Natural killer cell (primary cell): ENCODE measurements around the gene TMC2. TPM values are rescaled to one million over a fixed set of nuclear protein-coding genes. Genes with fewer than 3 reads are reported as not detected.

ENCODE experiments used
- ATAC-seq, 3 donors: fragments of 150-1000 bp in 2 of 3; fragments of 200-7000 bp in 1 of 3; cut with Tn5 transposase; 1 replicate in 1 of 3; 2 replicates in 2 of 3; pipeline ENCODE4 v1.10.0; 2021; ENCODE audit warnings: mild to moderate bottlenecking in 2 of 3, moderate library complexity in 2 of 3
- DNase-seq, 2 donors: peaks; one replicate each; pipeline versions ENCODE4 v3.0.0 to v3.0.0-alpha.2; 2013 to 2021; ENCODE audit warnings: mixed read lengths in 1 of 2
- H3K27ac ChIP-seq: one replicate; pipeline ENCODE4 v1.5.1; 2013; ENCODE audit warnings: mild to moderate bottlenecking, low read length
- H3K27me3 ChIP-seq: one replicate; pipeline ENCODE4 v1.6.1; 2013; ENCODE audit warnings: low read length; ENCODE audit not compliant: control insufficient read depth, insufficient read depth
- H3K36me3 ChIP-seq: one replicate; pipeline ENCODE4 v1.6.1; 2013; ENCODE audit warnings: low read length; ENCODE audit not compliant: control insufficient read depth, insufficient read depth
- H3K4me1 ChIP-seq: one replicate; pipeline ENCODE4 v1.6.1; 2013; ENCODE audit warnings: low read length; ENCODE audit not compliant: control insufficient read depth, insufficient read depth
- H3K4me3 ChIP-seq: one replicate; pipeline ENCODE4 v1.5.1; 2013; ENCODE audit warnings: low read length
- H3K9me3 ChIP-seq: one replicate; pipeline ENCODE4 v1.6.1; 2013; ENCODE audit warnings: low read length; ENCODE audit not compliant: control insufficient read depth, insufficient read depth
- H3K27ac Mint-ChIP-seq, 2 donors: one replicate each; pipeline ENCODE4 v1.8.0; 2022; ENCODE audit warnings: mild to moderate bottlenecking in 2 of 2, mixed read lengths in 2 of 2, moderate library complexity in 1 of 2
- H3K27me3 Mint-ChIP-seq, 2 donors: one replicate each; pipeline ENCODE4 v1.8.0; 2022; ENCODE audit warnings: low read depth in 2 of 2, mixed read lengths in 2 of 2
- H3K36me3 Mint-ChIP-seq: one replicate; pipeline ENCODE4 v1.8.0; 2022; ENCODE audit warnings: mixed read lengths
- H3K4me1 Mint-ChIP-seq, 2 donors: one replicate each; pipeline ENCODE4 v1.8.0; 2022; ENCODE audit warnings: mixed read lengths in 2 of 2
- H3K4me3 Mint-ChIP-seq: one replicate; pipeline ENCODE4 v1.8.0; 2022; ENCODE audit warnings: mild to moderate bottlenecking, moderate library complexity, mixed read lengths
- H3K9me3 Mint-ChIP-seq, 2 donors: one replicate each; pipeline ENCODE4 v1.8.0; 2022; ENCODE audit warnings: mixed read lengths in 2 of 2
- WGBS: methylation state at CpG from one replicate; pipeline ENCODE4 v1.1.7; 2013; ENCODE audit warnings: missing lambda C conversion rate; ENCODE audit not compliant: insufficient coverage; 5-methylcytosine and 5-hydroxymethylcytosine counted together
- intact Hi-C: fragments of 100-400 bp; cut with micrococcal nuclease; formaldehyde crosslinking; loops from one replicate; pipeline ENCODE4 v1.14.2; 2022
- total RNA-seq, 4 donors: library from RNA; stranded (reverse); fragments of 120-200 nt in 1 of 4; gene quantifications; one replicate each; pipeline versions ENCODE4 v1.2.3 to v1.2.4, GENCODE V29; 2013 to 2022
- TF ChIP-seq, protein P1 (sequence below): fragments of 200-600 bp; IDR thresholded peaks from one replicate; pipeline ENCODE4 v1.8.0; 2022; ENCODE audit warnings: antibody characterized with exemption

TMC2 gene
- total RNA-seq, 3 donors from 2014 or later (not counting 1 experiment from before 2014, with no cell fraction given) = 0.94 to 1.3 TPM; not detected in 1

GRCh38 chr20:2533118-2533517 is 3.3 kb upstream of the TMC2 start:
- intact Hi-C loops = no loop called here
- H3K27ac Mint-ChIP-seq = no peak overlapping the region
- ATAC-seq (no peak), DNase-seq (no peak)
- Histone ChIP-seq H3K36me3 (no peaks in the 10 kb centered on the region), H3K9me3 (no peaks in the 10 kb centered on the region), H3K4me1 (no peaks in the 10 kb centered on the region), H3K27ac (no peak overlapping the region), H3K4me3 (no peak overlapping the region), H3K27me3 (no peaks in the 10 kb centered on the region)
- TF ChIP-seq, protein P1, sequence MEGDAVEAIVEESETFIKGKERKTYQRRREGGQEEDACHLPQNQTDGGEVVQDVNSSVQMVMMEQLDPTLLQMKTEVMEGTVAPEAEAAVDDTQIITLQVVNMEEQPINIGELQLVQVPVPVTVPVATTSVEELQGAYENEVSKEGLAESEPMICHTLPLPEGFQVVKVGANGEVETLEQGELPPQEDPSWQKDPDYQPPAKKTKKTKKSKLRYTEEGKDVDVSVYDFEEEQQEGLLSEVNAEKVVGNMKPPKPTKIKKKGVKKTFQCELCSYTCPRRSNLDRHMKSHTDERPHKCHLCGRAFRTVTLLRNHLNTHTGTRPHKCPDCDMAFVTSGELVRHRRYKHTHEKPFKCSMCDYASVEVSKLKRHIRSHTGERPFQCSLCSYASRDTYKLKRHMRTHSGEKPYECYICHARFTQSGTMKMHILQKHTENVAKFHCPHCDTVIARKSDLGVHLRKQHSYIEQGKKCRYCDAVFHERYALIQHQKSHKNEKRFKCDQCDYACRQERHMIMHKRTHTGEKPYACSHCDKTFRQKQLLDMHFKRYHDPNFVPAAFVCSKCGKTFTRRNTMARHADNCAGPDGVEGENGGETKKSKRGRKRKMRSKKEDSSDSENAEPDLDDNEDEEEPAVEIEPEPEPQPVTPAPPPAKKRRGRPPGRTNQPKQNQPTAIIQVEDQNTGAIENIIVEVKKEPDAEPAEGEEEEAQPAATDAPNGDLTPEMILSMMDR = no peak
- H3K27me3 Mint-ChIP-seq = peaks cover 10% of the 10 kb centered on the region in 2 donors
- H3K4me3 Mint-ChIP-seq = no peak overlapping the region
- no peaks in the 10 kb centered on the region for H3K9me3 Mint-ChIP-seq
- 90% methylated on average over 8 of the region's 8 CpGs for WGBS
- peaks cover 8 to 9% of the 10 kb centered on the region in 2 donors for H3K4me1 Mint-ChIP-seq
- H3K36me3 Mint-ChIP-seq = no peaks in the 10 kb centered on the region

GRCh38 chr20:2535711-2536559 is 438 bp upstream of the TMC2 start:
- Histone ChIP-seq H3K27me3 (no peaks in the 10 kb centered on the region), H3K4me3 (no peak overlapping the region), H3K36me3 (no peaks in the 10 kb centered on the region), H3K4me1 (no peaks in the 10 kb centered on the region), H3K27ac (no peak overlapping the region), H3K9me3 (no peaks in the 10 kb centered on the region)
- Mint-ChIP-seq H3K27me3 (peaks cover 23 to 33% of the 10 kb centered on the region in 2 donors), H3K27ac (no peak overlapping the region), H3K4me3 (no peak overlapping the region), H3K4me1 (no peaks in the 10 kb centered on the region), H3K36me3 (no peaks in the 10 kb centered on the region), H3K9me3 (no peaks in the 10 kb centered on the region)
- intact Hi-C loops = no loop called here
- DNase-seq (no peak), ATAC-seq (no peak)
- WGBS = 78% methylated on average over 11 of the region's 12 CpGs
- TF ChIP-seq, protein P1 = no peak

- H3K27me3 Mint-ChIP-seq = peaks cover 29 to 45% of the 10 kb centered on the region in 2 donors
- Histone ChIP-seq H3K27ac (no peak overlapping the region), H3K4me3 (no peak overlapping the region), H3K4me1 (no peaks in the 10 kb centered on the region), H3K36me3 (no peaks in the 10 kb centered on the region), H3K27me3 (peaks cover 4% of the 10 kb centered on the region), H3K9me3 (no peaks in the 10 kb centered on the region)
- no peaks in the 10 kb centered on the region for H3K4me1 Mint-ChIP-seq
- no peaks in the 10 kb centered on the region for H3K9me3 Mint-ChIP-seq
- ATAC-seq = no peak
- H3K27ac Mint-ChIP-seq = no peak overlapping the region
- 75% methylated on average over 3 of the region's 5 CpGs for WGBS
- TF ChIP-seq, protein P1 = no peak
- no peaks in the 10 kb centered on the region for H3K36me3 Mint-ChIP-seq
- no peak overlapping the region for H3K4me3 Mint-ChIP-seq
- no peak for DNase-seq
- intact Hi-C loops = no loop called here
Observed at GRCh38 chr20:2537101-2537500, 728 bp downstream of the TMC2 start.
